ENCODE results near the gene ATP5F1D.

Gene ATP5F1D

DNA sequence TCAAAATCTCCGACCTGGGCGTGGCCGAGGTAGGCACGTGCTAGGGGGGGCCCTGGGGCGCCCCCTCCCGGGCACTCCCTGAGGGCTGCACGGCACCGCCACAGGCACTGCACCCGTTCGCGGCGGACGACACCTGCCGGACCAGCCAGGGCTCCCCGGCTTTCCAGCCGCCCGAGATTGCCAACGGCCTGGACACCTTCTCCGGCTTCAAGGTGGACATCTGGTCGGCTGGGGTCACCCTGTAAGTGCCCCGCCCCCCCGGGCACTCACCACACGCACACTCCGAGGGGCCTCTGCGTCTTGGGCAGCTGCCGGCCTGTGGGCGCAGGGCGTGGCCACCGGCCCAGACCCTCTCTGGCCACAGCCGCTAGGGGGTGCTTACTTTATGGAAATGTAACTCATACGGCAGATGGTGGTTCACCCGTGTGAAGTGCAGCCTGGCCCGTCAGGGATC, 21.0 kb upstream of the ATP5F1D start:
- DNase-seq (ENCODE audit: extremely low spot score, insufficient read length, low read depth) = no peak
- FAIRE-seq = no peak

- DNase-seq (ENCODE audit: extremely low spot score, insufficient read length, low read depth) = no peak
- FAIRE-seq = no peak
Observed at GRCh38 chr19:1220976-1221903, 20.3 kb upstream of the ATP5F1D start.

DNA sequence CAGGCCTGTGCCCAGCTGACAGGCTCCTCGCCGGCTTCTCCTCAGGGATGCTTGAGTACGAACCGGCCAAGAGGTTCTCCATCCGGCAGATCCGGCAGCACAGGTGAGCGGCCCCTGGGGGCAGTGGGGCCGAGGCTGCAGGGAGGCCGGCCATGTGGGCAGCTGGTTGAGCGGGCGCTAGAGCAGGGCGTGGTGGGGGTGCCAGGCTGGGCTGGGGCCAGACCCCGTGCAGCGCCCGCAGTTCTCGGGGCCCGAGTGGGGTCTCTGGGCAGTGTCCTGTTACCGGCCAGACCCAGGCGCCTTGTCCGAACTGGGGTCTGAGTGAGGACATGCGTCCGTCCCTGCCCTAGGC, 19.7 kb upstream of the ATP5F1D start:
- FAIRE-seq (no peak), DNase-seq (ENCODE audit: extremely low spot score, insufficient read length, low read depth) (no peak)

GRCh38 chr19:1222394-1222793, 19.2 kb upstream of the ATP5F1D start:
- no peak for DNase-seq (ENCODE audit: extremely low spot score, insufficient read length, low read depth)
- no peak for FAIRE-seq

DNA sequence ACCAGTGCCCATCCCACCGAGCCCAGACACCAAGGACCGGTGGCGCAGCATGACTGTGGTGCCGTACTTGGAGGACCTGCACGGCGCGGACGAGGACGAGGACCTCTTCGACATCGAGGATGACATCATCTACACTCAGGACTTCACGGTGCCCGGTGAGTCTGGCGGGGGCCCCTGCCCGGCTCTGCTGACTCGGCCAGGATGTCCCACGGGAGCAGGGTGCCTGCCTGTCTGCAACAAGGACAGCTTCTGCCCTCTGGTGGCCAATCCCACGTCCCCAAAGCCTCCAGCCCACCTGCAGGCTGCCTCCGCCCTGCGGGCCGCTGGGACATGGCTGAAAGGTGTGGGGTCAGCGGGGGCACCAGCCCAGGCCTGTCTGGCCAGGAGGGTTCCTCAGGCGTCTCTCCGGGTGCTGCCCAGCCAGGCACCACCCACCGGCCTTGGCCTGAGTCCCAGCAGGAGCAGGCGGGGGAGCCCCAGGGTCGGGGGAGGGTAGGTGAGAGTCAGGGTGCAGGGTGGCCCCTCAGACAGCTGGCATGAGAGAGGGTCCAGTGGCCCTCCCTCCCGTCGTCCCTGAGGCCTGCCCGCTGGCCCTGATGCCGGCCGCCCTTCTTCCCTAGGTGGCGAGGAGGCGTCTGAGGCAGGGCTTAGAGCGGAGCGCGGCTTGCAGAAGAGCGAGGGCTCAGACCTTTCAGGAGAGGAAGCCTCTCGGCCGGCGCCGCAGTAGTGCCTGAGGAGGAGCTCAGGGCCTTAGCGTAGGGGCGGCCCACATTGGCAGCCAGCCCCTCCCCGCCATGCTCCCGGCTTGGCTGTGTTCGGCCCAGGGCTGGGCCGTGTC, 18.3 kb upstream of the ATP5F1D start:
- FAIRE-seq = peak; percentile 24
- DNase-seq (ENCODE audit: extremely low spot score, insufficient read length, low read depth) = no peak

GRCh38 chr19:1224047-1224825, 17.3 kb upstream of the ATP5F1D start:
- FAIRE-seq (no peak), DNase-seq (ENCODE audit: extremely low spot score, insufficient read length, low read depth) (no peak)

DNA sequence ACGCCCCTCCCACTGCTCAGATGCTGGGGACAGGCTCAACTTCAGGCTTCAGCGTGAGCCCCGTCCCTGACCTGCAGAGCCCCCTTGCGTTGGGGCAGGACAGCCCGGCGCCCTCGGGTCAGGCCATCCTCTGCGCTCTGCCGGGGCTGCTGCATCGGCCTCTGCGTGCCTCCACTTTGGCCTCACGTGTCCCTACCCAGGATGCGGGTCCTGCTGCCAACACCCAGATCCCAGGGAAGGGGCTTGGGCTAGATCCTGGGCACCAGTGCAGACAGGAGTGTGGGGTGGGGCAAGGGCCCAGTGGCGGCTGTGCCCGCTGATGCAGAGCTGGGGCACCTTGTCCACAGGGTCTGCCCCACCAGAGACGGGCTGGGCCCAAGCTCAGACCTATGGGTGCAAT, 16.7 kb upstream of the ATP5F1D start:
- DNase-seq (ENCODE audit: extremely low spot score, insufficient read length, low read depth) = no peak
- no peak for FAIRE-seq

DNA sequence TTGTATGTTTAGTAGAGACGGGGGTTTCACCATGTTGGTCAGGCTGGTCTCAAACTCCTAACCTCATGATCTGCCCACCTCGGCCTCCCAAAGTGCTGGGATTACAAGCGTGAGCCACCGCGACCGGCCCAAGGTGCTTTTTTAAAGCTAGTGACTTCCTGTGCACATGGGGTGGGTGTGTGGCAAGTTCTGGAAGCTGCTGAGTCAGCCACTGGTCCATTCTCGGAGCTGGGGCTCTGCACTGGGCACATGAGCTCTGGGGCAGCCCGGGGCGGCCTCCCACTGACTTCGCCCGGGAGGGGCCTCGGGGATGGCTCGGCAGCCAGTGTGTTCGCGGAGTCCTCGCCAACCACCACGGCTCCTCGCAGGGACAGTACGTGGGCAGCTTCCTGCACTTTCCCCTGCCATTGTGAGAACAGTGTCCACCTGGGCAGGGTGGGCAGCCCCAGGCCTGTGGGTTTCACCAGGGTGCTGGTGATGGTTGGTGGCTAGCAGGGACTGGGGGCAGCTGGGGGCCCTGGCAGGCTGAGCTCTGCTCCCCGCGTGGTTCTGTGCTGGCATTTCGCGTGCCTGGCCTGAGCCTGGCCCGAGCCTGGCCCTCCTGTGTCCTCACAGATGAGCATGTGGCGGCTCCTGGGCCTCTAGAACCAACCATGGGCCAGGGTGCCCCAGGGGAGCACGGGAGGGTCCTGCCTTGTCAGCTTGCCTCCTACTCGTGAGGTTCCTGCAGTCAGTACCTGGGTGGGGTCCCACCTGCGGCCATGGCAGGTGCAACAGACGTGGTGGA, 15.9 kb upstream of the ATP5F1D start:
- DNase-seq (ENCODE audit: extremely low spot score, insufficient read length, low read depth) (no peak), FAIRE-seq (no peak)

DNA sequence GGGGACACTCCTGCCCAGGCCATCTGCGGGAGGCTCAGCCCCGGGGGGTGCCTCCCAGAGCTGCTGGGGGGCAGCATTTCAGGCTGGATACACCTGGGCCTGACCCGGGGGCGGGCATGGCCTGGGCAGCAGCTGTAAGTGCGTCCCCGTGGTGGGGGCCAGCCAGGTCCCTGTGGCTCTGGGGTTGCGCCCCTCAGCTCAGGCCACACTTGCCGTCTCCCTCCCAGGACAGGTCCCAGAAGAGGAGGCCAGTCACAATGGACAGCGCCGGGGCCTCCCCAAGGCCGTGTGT, 15.4 kb upstream of the ATP5F1D start:
- FAIRE-seq (no peak), DNase-seq (ENCODE audit: extremely low spot score, insufficient read length, low read depth) (no peak)

DNA sequence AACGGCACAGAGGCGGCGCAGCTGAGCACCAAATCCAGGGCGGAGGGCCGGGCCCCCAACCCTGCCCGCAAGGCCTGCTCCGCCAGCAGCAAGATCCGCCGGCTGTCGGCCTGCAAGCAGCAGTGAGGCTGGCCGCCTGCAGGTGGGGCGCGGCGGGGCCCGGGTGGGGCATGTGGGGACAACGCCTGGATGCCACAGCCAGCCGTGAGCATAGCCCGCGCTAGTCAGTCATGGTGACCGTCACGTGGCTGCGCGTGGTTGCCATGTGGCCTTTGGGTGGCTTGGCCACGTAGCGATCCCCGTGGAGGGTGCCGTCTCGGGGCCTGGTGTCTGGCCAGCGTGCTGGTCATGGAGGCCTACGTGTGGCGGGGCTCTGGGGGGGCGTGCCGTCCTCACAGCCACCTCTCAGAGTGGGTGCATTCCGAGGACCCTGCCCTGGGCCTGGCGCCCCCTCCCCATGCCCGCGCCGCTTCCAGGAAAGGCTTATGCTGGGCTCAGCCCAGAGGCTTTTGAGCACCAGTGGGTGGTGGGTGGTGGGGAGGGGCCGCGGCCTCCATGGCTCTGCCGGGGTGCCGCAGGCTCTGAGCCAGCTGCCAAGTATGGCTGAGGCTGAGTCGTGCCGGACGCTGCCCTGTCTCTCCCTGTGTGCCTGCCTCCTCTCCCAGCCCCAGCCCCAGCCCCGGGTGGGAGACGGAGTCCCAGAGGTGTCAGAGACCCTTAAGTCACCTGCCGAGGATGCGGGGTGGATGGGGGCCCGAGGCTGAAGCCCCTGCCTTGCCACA, 14.8 kb upstream of the ATP5F1D start:
- FAIRE-seq (no peak), DNase-seq (ENCODE audit: extremely low spot score, insufficient read length, low read depth) (no peak)

DNA sequence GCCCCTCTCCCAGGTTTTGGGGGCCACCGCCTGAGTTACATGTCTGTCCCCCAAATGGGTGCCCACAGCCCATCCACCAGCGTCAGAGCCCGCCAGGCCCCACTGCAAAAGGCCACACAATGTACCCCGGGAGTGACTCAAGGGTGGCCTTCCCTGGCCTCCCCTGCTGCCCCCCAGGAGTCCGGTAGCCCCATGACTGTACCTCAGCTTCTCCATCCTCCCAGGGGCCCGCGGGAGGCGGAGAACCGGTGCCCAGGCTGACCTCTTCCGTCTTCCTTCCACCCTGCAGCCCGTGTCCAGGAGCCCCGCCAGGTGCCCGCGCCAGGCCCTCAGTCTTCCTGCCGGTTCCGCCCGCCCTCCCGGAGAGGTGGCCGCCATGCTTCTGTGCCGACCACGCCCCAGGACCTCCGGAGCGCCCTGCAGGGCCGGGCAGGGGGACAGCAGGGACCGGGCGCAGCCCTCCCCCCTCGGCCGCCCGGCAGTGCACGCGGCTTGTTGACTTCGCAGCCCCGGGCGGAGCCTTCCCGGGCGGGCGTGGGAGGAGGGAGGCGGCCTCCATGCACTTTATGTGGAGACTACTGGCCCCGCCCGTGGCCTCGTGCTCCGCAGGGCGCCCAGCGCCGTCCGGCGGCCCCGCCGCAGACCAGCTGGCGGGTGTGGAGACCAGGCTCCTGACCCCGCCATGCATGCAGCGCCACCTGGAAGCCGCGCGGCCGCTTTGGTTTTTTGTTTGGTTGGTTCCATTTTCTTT, 14.1 kb upstream of the ATP5F1D start:
- no peak for DNase-seq (ENCODE audit: extremely low spot score, insufficient read length, low read depth)
- FAIRE-seq = no peak

DNA sequence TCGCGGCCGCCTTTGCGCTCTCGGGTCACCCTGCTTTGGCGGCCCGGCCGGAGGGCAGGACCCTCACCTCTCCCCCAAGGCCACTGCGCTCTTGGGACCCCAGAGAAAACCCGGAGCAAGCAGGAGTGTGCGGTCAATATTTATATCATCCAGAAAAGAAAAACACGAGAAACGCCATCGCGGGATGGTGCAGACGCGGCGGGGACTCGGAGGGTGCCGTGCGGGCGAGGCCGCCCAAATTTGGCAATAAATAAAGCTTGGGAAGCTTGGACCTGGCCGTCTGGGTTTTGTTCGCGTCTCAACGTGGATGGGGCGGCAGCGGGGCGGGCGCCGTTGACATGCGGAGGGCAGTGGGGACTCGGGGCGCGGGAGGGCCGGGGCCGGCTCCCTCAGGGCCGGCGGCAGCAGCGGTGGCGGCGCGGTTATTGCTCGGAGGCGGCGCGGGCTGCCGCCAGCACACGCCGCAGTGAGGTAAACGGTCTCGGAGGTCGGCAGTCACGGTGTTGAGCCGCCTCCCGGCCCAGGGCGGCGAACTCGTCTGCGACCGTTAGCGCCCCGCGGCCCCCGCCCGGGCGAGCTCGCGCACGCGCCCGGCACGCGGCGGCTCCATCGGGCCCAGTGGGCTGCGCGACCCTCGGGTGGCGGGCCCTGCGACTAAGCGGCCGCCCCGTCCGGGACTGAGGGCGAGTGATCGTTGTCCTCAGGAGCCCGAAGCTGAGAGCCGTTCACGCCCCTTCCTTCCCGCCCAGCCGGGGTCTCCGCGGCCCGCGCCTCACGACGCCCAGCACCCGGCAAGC, 13.2 kb upstream of the ATP5F1D start:
- DNase-seq (ENCODE audit: extremely low spot score, insufficient read length, low read depth) (no peak), FAIRE-seq (no peak)

- DNase-seq (ENCODE audit: extremely low spot score, insufficient read length, low read depth) (no peak), FAIRE-seq (no peak)
Observed at GRCh38 chr19:1229056-1229923, 12.3 kb upstream of the ATP5F1D start.

DNA sequence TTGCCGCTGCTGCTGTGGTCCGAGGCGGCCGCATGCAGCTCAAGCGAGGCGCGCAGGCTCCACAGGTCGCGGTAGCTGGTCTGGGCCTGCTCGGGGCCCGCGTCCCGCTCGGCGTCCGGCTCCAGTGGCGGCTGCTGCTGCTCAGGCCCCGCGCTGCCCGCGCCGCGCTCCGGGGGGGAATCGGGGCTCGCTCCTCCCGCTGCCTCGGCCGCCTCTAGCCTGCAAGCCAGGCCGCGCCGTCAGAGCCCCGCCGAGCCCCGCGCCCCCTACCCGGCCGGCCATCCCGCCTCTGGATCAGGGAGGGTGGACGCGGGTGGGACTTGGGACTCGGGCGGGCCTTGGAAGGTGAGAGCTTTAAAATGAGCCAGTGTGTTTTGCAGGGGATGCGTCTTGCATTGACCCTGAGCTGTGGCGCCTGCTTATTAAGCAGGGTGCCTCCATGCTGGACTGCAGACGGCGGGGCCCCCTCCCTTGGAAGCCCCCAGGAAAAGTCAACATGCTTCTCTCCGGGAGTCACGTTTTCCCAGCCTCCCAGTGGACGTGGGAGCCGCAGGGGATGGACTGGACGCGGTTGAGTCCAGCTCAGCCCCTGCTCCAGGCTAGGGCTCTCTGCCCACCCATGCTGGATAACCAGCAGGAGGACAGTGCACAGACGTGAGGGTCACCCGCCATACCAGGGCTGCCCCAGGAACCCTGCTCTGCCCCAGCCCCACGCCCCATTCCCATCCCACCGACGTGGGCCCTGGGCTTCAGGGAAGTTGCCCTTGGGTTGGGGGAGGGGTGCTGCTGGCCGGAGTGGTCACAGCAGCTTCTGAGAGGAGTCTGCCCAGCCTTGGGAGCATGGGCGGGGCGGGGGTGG, 11.4 kb upstream of the ATP5F1D start:
- no peak for DNase-seq (ENCODE audit: extremely low spot score, insufficient read length, low read depth)
- no peak for FAIRE-seq

- no peak for FAIRE-seq
- DNase-seq (ENCODE audit: extremely low spot score, insufficient read length, low read depth) = no peak
Observed at GRCh38 chr19:1230783-1231489, 10.6 kb upstream of the ATP5F1D start.

Data from GM18507 (cell line).